Nasal cavity respiratory epithelium epithelial cell of viscerocranial mucosa (primary cell): ENCODE measurements around the gene TRIM64. TPM values are rescaled to one million over a fixed set of nuclear protein-coding genes. Genes with fewer than 3 reads are reported as not detected.

ENCODE experiments used
- total RNA-seq: library from RNA; depleted of rRNA; stranded (reverse); fragments of >200 nt; gene quantifications from 2 replicates; pipeline ENCODE4 v1.2.3, GENCODE V29; 2014

Gene TRIM64, protein sequence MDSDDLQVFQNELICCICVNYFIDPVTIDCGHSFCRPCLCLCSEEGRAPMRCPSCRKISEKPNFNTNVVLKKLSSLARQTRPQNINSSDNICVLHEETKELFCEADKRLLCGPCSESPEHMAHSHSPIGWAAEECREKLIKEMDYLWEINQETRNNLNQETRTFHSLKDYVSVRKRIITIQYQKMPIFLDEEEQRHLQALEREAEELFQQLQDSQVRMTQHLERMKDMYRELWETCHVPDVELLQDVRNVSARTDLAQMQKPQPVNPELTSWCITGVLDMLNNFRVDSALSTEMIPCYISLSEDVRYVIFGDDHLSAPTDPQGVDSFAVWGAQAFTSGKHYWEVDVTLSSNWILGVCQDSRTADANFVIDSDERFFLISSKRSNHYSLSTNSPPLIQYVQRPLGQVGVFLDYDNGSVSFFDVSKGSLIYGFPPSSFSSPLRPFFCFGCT
- total RNA-seq: not detected in 2 replicates

DNA sequence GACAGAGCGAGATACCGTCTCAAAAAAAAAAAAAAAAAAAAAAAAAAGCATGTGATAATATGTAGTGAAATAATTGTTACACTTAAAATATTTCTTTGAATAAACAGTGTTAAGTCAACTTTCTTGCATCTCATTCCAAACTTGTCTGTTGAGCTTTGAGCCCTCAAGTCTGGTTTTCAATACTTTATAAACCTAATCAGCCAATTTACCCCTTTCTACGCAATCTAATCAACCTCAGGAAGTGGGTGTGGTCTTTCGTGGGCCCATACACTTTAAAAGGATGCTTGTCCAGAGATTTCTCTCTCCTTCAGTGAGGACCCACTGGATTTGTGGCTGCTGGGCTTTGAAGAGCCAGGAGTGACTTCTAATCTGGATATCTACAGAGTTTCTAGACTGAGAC is at the start of gene TRIM64:
TSS of gene TRIM64 (plus strand) at position 301 of the 400 bp plus-strand sequence. CDS start 2,467 bp downstream, outside the sequence.

DNA sequence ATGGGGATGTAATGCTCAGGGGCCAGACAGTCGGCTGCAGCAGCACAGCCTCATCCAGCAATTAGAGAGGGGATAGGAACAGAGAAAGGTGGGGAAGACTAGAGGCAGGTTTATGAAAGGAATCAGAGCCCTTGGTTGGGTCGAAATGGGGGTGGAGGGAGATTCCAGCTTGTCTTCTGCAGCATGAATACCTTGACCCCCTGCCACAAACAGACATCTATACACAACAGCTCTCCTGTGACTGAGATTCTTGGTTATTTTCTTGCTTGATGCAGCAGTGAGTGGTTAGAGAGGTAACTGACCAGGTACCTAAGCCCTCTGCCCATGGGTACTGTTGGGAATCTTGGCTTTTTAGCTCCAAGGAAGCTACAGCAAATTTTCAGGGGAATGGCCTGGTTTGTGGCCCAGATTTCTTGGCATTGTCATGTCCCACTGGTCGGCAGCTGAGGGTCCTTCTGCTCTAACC is 43.6 kb upstream of the TRIM64 start, which contains the start of gene TRIM49D1:
TSS of gene TRIM49D1 (minus strand) at position 51 of the 466 bp plus-strand sequence. CDS start 4,535 bp downstream, outside the sequence.

GRCh38 chr11:89923764-89924163 is 42.1 kb upstream of the TRIM64 start, which contains the start of gene TRIM49D2:
TRIM49D2 (plus strand) TSS chr11:89924064; CDS start chr11:89926762, 2,698 bp downstream.

Other genes starting within 250 kb of the TRIM64 start
- gene TRIM49, start 157.5 kb upstream of the TRIM64 start, total RNA-seq: not detected in 2 replicates
- gene TRIM64B, start 87.5 kb upstream of the TRIM64 start, total RNA-seq: not detected in 2 replicates
- gene TRIM49D1, start 43.8 kb upstream of the TRIM64 start, total RNA-seq: not detected in 2 replicates
- gene TRIM49D2, start 42.0 kb upstream of the TRIM64 start, total RNA-seq: not detected in 2 replicates
- not detected in 2 replicates for gene TRIM49C, start 65.1 kb downstream of the TRIM64 start, total RNA-seq
- not detected in 2 replicates for gene UBTFL1, start 119.9 kb downstream of the TRIM64 start, total RNA-seq
- gene NAALAD2, start 168.6 kb downstream of the TRIM64 start, total RNA-seq: not detected in 2 replicates